HepG2 (cell line): ENCODE measurements around the gene KRTAP12-2.

Experiments used
- BRF2 ChIP-seq: sonication (generic); formaldehyde crosslinking; IDR thresholded peaks from 2 replicates; pipeline ENCODE4 v1.8.1; 2022; ENCODE audit warnings: mild to moderate bottlenecking, missing genetic modification reagents
- CBX5 ChIP-seq: sonication (generic); formaldehyde crosslinking; IDR thresholded peaks from 2 replicates; pipeline ENCODE4 v1.4.0; 2020; ENCODE audit warnings: missing genetic modification reagents, borderline replicate concordance
- CTCF ChIP-seq: sonication (generic); formaldehyde crosslinking; IDR thresholded peaks from 2 replicates; pipeline ENCODE4 v1.5.0; 2020; ENCODE audit warnings: mild to moderate bottlenecking, missing genetic modification reagents, moderate library complexity
- MEF2D ChIP-seq: sonication (generic); formaldehyde crosslinking; IDR thresholded peaks from 2 replicates; pipeline ENCODE4 v1.5.1; 2020; ENCODE audit warnings: mild to moderate bottlenecking, missing genetic modification reagents
- MLX ChIP-seq: IDR thresholded peaks from 2 replicates; pipeline ENCODE4 v1.6.1; 2016
- RERE ChIP-seq: IDR thresholded peaks from 2 replicates; pipeline ENCODE4 v1.6.1; 2016; ENCODE audit warnings: low read depth, missing genetic modification reagents, missing compliant biosample characterization
- ZBTB21 ChIP-seq: sonication (generic); formaldehyde crosslinking; IDR thresholded peaks from 2 replicates; pipeline ENCODE4 v1.4.0; 2020; ENCODE audit warnings: missing genetic modification reagents
- ZMAT3 ChIP-seq: sonication (generic); formaldehyde crosslinking; conservative IDR thresholded peaks from 2 replicates; pipeline ENCODE4 v1.7.0; 2021; ENCODE audit warnings: missing genetic modification reagents
- ZNF530 ChIP-seq: sonication (generic); formaldehyde crosslinking; IDR thresholded peaks from 2 replicates; pipeline ENCODE4 v1.5.0; 2020; ENCODE audit warnings: low read depth, mild to moderate bottlenecking, missing genetic modification reagents
- ZNF788 ChIP-seq: sonication (generic); formaldehyde crosslinking; IDR thresholded peaks from 2 replicates; pipeline ENCODE4 v1.5.0; 2020; ENCODE audit warnings: mild to moderate bottlenecking, missing genetic modification reagents, borderline replicate concordance

GRCh38 chr21:44710294-44710665 lies 43.6 kb upstream of the KRTAP12-2 start:
- no peak for TF ChIP-seq BRF2 (CRISPR knock-in tag)
- no peak for TF ChIP-seq ZMAT3 (CRISPR knock-in tag)
- TF ChIP-seq MLX (CRISPR knock-in tag), result no peak
- TF ChIP-seq CBX5 (CRISPR knock-in tag), result no peak
- TF ChIP-seq RERE, result no peak
- TF ChIP-seq MEF2D (CRISPR knock-in tag), result no peak
- TF ChIP-seq CTCF (CRISPR knock-in tag), result no peak
- no peak for TF ChIP-seq ZNF788 (CRISPR knock-in tag)
- TF ChIP-seq ZBTB21 (CRISPR knock-in tag), result no peak
- TF ChIP-seq ZNF530 (CRISPR knock-in tag), result no peak
